HK-2 (cell line): Measurements from ENCODE around the gene ISM1.

Source experiments
- DNase-seq: peaks from one replicate; pipeline ENCODE4 v3.0.0-alpha.2; 2018; ENCODE audit not compliant: unreplicated experiment

The ISM1 gene

GRCh38 chr20:13348311-13349234, 127.5 kb downstream of the ISM1 start:
- DNase-seq = no peak

GRCh38 chr20:13349235-13349604, 128.1 kb downstream of the ISM1 start:
- DNase-seq = no peak
